Activated gamma-delta T cell treated with Interleukin-2 at 50 U/mL for 16 hours (primary cell): Measurements from ENCODE around the gene RTL1.

ENCODE experiments used
- DNase-seq: peaks from one replicate; pipeline ENCODE4 v3.0.0-alpha.2; 2020

RTL1 gene

DNA sequence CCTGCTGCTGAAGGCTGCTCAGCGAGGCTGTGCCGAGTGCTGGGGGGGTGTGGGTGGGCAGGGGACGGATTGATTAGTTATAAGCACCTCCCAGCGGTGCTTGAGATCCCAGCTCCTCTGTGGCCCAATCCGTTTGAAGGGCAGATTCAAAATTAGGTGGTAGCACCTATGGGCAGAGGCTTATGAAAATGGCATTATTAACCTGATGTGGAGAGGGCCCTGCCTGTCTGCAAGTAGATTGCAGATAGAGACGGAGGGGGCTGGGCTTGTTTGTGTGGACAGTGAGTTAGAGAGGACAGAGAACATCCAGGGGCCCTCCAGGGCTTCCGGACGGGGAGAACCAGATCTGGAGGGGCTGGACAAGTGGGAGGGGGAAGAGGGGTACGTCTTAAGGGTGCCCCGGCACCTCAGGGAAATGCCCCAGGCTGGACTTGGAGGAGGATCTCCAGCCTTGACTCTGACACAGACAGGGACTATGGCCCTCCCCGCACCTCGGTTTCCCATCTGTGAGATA is at the start of gene RTL1:
RTL1 (minus strand) TSS at position 51 of the 514 bp plus-strand sequence. CDS start 18,934 bp downstream, outside the sequence.
- no peak for DNase-seq

GRCh38 chr14:100950024-100950423 is 46.5 kb upstream of the RTL1 start:
- DNase-seq = no peak

- DNase-seq = no peak
Measured at GRCh38 chr14:100944052-100944451, 40.5 kb upstream of the RTL1 start.

DNA sequence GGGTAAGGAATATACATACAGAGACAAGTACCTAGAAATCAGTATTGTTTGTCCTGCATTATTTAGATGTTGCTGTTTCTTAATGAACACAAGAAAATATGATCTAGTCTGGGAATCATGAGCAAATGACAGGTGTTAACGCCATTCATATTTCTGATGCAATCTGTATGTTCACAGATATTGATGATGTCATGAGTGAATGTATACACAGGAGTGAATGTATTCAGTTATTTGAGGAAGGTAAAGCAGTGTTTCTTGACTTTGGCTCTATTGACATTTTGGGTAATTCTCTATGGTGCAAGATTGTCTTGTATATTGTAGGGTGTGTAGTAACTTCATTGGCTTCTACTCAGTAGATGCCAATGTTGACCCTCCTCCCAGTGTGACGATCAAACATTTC is 26.7 kb upstream of the RTL1 start:
- DNase-seq = no peak

- DNase-seq = no peak
Measured at GRCh38 chr14:100915560-100915959, 12.0 kb upstream of the RTL1 start.

DNA sequence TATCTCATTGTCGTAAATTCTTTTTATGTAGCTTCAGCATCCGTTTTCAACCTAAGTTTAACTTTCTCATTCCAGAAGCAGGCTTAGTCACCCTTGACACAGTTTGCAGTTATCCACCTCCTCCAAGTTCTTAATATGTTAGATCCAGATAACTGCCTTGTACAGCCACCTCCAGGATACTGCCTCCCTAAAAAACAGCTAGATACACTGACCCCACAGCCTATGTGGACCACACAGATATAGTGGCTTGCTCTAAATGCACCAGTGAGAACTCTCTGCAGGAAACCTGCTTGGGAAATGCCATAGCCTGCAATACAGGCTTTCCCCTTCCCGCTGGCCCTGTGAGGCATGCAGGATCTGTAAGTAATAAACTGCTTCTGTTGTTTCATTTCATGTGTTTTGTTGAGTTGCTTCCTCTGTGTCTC is 11.1 kb upstream of the RTL1 start:
- no peak for DNase-seq

DNA sequence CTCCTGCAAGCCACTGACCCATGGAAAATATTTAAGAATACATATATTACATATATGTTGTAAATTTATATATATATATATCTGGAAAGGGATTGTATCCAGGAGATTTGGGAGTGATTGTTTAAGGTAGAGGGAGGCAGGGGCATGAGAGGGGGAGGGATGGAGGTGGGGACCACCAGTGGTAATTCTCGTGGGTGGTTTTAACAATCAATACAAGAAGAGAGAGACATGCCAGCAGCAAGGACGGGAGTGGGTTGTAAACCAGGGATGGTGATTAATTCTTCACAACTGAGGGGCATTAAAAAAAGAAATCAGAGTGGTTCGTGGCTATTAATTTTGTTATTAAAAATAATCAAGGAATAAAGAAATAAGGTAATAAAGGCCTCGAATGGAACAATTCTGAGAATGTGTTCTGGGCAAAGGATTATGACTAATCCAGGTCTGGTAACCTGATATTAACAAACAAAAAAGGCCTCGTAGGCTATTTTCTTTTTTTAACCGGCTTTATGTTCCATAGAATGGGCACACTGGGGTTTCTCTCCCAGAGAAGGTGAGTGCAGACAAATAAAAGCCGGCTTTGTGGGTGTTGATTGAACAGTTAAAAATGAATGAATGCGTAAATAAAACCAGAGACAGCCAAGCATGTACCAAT is 8.3 kb upstream of the RTL1 start:
- DNase-seq = no peak

DNA sequence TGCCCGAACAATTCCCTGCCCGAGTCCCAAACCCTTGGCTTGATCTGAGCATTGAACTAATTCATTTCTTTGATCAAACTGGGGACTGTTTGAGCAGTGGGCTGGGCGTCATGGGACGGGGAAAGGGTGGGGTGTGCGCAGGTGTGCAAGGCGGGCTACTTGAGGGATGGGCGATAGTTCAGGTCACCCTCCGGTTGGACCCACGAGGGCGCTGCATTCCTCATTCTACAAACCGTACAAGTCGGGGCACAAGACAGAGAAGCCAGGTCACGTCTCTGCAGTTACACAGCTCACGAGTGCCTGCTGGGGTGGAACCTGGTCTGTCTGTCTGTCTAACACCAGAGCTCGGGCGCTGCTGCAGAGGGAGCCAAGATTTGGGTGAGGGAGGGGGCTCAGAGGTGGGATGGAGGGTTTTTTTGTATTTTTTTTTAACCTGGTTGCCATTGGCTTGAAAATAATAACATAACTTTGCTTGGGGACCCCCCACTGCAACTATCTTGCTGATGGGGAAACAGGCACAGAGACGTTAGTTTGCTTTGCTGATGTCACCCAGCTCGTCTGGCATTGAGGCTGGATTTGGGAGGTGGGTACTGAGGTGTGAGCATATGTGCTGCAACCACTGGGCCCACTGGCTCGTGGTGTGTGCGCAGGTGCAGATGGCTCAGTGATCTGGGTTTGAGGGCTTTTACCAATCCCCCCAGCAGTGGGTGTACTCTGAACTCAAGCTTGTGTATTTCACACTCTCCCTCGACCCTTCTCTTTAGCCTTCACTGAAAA is 7.6 kb upstream of the RTL1 start:
- no peak for DNase-seq

- DNase-seq = no peak
Measured at GRCh38 chr14:100909439-100909838, 5.9 kb upstream of the RTL1 start.

GRCh38 chr14:100907240-100907639 is 3.7 kb upstream of the RTL1 start:
- no peak for DNase-seq

DNA sequence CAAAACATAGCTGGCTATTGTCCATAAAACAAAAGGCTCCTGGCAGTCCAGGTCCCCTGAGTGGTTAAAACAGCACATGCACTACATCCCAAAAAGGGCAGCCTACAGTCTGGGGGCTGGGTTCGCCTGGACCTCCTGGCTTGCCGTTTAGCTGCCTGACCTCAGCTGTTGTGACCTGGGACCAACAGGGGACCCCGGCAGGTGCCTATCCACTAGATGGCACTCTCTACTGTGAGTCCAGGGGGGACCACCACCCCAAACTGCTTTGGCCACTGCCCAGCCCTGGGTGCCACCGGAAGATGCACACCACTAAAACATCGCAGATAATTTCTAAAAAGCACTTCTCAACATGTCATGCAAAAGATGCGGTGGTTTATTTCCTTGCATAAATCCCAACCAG is 2.9 kb upstream of the RTL1 start:
- DNase-seq = no peak

DNA sequence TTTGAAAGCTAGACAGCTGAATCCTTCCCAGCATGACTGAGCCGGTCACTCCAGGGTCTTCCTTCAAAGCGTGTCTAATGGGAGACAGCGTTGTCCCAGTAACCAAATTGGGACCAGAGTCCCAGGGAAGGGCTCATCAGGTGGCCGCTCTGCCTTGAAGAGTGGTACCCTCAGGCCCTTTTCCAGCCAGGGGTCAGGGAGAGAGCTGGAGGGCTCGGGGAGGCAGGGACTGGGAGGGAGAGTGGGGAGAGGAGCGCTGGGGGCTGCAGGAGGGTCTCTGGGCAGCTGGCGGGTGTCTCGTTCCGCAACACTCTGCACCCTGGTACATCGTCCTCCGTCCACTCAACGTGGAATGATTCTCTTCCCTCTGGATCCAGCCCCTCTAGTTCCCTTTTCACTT is 1.6 kb upstream of the RTL1 start:
- no peak for DNase-seq

GRCh38 chr14:100904307-100905087 is 975 bp upstream of the RTL1 start:
- no peak for DNase-seq

- DNase-seq = no peak
Measured at GRCh38 chr14:100903134-100903468, 421 bp downstream of the RTL1 start.

- DNase-seq = no peak
Measured at GRCh38 chr14:100902295-100903133, 1.0 kb downstream of the RTL1 start.

GRCh38 chr14:100901391-100902183 is 1.9 kb downstream of the RTL1 start:
- DNase-seq = no peak

DNA sequence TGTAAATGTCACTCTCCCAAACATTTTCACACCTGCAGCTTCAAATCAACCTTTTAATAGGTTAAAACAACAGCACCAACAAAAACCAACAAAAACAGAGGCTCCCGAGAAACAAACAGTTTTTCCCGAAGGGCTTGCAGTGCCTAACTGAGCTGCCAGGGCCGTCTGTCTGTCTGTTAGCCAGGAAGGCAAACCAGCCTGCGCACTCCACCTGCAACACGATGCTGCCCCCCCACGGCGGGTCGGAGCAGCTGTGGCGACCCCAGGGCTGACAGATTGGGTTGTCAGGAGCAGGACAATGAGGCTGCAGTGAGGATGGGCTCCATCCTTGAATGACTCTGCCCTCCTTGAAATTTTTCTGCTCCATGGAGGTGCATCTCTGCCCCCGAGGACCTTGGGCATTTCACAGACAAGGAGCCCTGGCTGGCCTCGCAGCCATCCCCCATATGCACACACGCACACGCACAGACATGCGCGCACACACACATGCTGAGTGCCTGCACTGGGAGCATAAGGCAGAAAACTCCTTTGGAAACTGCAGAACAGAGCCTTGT is 2.6 kb downstream of the RTL1 start:
- DNase-seq = no peak

DNA sequence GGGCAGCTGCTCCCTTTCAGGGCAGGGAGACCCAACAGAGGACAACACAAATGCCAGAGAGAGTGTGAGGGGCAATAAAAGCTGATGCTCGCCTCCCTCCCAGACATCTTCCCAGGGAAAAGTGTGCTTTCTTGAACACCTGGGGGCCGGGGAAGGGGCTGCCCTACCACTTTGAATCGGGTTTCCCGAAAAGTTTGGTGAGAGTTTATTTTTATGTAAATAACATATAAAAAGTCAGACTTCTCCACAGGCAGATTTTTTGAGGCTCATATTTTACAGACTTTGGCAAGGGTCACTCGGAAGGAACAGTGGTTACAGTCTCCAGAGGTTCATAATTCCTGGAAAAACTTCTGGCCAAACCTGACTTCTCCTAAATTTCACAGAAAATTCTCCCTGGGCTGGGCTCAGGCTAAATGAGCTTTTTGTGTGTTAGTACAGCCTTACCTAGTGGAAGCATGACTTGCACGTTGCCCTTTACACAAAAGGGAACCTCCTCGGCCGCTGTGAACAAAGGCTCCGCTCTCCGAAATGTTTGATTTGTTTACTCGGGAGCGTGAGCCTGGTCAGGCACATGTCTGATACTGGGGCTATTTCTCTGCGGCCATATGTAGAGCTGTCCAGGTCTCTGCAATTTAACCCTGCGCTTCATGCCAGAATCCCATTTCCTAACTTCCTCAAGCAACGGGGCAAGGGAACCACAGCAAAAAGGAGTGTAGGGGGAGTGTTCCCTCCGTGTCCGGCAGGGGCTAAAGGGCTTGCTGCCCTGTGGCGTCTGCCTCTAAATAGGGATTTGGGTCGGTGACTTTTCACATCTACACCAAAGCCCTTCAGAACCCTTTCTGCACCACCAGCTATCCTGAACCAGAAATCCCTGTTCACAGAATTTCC is 3.4 kb downstream of the RTL1 start:
- no peak for DNase-seq

DNA sequence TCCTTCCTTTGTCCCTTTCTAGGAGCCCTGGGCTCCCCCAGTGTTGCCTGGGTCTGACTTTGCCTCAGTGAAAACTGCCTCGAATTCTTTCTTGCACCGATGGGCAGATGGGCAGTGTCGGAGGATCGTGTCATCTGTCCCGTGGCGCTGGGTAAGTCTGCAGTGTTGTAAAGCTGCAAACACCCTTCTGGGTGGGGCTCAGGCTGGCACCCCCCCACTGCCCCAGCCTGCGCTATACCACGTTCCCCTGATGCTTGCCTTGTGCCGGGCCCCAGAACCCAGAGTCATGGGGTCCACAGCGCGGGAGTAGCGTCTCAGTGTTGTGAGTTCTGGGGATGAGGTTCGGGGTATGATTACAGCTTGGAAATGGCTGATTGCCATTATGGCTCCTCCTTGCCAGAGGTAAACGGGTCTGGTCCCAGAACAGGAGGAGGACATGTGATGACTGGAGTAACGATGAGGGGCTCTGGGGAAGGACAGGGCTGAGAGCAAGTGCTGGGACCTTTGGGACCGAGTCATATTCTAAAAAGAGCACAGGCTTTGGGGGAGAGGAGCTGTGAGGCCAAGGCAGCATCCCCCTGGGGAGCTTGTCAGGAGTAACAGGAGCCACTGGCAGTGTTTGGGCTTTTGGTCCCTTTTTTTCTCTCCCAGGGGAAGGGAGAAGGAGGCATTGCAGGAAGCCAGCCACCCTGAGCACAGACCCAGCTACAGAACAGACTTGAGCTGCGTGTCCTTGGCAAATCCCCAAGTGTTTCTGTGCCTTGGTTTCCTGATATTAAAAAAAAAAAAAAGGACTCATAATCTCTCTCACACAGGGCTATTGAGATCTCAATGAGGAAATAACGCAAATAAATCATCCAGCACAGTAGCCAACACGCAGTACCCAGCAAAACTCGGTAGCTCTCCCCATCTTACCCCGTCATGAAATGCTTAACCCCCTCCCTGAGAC is 4.3 kb downstream of the RTL1 start:
- no peak for DNase-seq
